Measurements from ENCODE around the gene NDUFA12.

DNA sequence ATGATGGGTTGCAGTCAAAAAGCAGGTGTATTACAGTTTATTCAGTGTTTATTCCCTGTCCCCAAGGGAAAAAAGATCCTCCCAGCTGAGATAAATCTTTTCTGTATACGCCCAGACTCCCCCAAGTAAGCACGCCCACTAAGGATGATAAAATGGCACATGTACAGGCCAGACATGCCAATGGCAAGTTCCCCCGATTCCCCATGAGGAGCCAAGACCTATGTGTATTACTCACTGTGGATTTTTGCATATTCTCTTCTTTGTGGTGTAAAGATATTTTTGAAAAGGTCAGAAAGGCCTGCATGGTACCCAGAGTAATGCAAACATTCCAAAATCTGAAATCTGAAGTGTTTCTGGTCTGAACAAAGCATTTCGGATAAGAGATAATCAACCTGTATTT lies 47.7 kb upstream of the NDUFA12 start:
- TF ChIP-seq, protein P1, sequence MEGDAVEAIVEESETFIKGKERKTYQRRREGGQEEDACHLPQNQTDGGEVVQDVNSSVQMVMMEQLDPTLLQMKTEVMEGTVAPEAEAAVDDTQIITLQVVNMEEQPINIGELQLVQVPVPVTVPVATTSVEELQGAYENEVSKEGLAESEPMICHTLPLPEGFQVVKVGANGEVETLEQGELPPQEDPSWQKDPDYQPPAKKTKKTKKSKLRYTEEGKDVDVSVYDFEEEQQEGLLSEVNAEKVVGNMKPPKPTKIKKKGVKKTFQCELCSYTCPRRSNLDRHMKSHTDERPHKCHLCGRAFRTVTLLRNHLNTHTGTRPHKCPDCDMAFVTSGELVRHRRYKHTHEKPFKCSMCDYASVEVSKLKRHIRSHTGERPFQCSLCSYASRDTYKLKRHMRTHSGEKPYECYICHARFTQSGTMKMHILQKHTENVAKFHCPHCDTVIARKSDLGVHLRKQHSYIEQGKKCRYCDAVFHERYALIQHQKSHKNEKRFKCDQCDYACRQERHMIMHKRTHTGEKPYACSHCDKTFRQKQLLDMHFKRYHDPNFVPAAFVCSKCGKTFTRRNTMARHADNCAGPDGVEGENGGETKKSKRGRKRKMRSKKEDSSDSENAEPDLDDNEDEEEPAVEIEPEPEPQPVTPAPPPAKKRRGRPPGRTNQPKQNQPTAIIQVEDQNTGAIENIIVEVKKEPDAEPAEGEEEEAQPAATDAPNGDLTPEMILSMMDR (IDR thresholded peaks at IDR 0.05): no peak
- TF ChIP-seq POLR2A (IDR thresholded peaks at IDR 0.05): no peak

All from adrenal gland (tissue), 5 donors.